OCI-LY7 (cell line): Measurements from ENCODE around the gene ACP7.

Source experiments
- CTCF ChIP-seq: fragments of 200-600 bp; sonication (generic); conservative IDR thresholded peaks from 2 replicates; pipeline ENCODE4 v1.5.1; 2014; ENCODE audit warnings: mild to moderate bottlenecking, antibody characterized with exemption, low read length, moderate library complexity, mixed read lengths
- EZH2phosphoT487 ChIP-seq: fragments of 200-600 bp; sonication (generic); IDR thresholded peaks from 2 replicates; pipeline ENCODE4 v1.6.1; 2018; ENCODE audit warnings: low read depth, borderline replicate concordance, mild to moderate bottlenecking, mixed run types, antibody characterized with exemption, low read length, moderate library complexity, mixed read lengths

DNA sequence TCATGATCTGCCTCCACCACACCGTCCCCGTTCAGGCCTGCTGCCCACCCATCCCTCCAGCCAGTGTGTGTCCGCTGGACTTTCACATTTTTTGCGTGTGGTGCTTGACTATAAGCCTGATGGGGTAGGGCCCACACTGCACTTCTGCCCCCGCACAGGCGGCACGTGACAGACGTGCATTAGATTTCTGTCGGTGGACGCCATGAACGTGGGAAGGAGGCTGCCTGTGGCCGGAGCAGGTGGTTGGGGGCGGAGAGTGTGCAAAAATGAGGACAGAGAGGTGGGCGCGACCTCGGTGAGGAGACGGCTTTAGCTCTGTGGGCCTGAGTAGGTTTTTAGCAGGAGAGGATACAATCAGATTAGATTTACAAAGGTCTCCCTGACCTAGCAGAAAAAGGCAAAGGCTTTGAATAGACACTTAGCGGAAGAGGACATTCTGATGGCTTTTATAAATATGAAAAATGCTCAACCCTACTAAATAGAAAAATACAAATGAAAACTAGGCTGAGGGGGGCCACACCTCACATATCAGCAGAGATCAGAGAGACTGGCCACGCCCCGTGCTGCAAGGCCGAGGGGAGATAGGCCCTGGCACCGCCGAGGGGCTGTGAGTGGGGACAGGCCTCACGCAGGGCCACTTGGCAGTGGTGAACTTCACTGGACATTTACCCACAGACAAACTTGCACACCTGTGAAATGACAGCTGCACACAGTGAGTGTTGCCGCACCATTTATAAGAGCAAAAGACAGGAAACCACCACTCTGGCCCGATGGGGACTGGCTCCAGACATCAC, 66.8 kb downstream of the ACP7 start:
- TF ChIP-seq CTCF (no peak), EZH2phosphoT487 (no peak)
